ENCODE results near the gene LRRC25.

DNA sequence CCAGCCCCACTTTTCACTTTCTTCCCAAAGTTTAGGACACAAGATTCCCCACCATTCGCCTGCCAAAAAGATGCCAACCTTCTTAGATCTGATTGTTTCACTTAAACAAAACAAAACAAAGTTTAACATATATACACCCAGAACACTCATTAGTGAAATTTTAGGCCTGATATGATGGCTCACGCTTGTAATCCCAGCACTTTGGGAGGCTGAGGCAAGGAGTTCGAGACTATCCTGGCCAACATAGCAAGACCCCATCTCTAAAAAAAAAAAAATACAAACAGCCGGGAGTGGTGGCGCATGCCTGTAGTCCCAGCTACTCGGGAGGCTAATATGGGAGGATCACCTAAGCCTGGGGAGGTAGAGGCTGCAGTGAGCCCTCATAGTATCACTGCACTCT lies 52.1 kb downstream of the LRRC25 start:
- TF ChIP-seq, protein P1, sequence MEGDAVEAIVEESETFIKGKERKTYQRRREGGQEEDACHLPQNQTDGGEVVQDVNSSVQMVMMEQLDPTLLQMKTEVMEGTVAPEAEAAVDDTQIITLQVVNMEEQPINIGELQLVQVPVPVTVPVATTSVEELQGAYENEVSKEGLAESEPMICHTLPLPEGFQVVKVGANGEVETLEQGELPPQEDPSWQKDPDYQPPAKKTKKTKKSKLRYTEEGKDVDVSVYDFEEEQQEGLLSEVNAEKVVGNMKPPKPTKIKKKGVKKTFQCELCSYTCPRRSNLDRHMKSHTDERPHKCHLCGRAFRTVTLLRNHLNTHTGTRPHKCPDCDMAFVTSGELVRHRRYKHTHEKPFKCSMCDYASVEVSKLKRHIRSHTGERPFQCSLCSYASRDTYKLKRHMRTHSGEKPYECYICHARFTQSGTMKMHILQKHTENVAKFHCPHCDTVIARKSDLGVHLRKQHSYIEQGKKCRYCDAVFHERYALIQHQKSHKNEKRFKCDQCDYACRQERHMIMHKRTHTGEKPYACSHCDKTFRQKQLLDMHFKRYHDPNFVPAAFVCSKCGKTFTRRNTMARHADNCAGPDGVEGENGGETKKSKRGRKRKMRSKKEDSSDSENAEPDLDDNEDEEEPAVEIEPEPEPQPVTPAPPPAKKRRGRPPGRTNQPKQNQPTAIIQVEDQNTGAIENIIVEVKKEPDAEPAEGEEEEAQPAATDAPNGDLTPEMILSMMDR (IDR thresholded peaks at IDR 0.05), result no peak
- TF ChIP-seq POLR2A (IDR thresholded peaks at IDR 0.05) (no peak), POLR2AphosphoS5 (IDR thresholded peaks at IDR 0.05) (no peak)
